Cortex of kidney (tissue), 1 donor: ENCODE measurements around the gene CYP2A13.
"Not testable (repeated sequence)": the region's sequence is repeated elsewhere in the genome, so short reads cannot be mapped to it uniquely, and the experiment has no call there.

Experiments used
- DNase-seq: peaks from one replicate; lab custom pipeline; 2025; lab: John Stamatoyannopoulos, UW

CYP2A13 gene, protein sequence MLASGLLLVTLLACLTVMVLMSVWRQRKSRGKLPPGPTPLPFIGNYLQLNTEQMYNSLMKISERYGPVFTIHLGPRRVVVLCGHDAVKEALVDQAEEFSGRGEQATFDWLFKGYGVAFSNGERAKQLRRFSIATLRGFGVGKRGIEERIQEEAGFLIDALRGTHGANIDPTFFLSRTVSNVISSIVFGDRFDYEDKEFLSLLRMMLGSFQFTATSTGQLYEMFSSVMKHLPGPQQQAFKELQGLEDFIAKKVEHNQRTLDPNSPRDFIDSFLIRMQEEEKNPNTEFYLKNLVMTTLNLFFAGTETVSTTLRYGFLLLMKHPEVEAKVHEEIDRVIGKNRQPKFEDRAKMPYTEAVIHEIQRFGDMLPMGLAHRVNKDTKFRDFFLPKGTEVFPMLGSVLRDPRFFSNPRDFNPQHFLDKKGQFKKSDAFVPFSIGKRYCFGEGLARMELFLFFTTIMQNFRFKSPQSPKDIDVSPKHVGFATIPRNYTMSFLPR

DNA sequence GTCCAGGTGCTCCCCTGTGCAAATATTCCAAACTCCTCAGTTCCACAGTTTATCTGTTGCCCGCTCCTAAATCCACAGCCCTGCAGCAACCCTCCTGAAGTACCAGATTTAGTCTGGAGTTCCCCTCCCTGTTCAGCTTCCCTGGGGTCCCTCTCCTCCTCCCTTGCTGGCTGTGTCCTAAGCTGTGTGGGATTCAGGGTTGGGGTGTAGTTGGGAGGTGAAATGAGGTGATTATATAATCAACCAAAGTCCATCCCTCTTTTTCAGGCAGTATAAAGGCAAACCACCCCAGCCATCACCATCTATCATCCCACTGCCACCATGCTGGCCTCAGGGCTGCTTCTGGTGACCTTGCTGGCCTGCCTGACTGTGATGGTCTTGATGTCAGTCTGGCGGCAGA, at the start of gene CYP2A13:
CYP2A13 (plus strand) TSS at position 301 of the 400 bp plus-strand sequence; CDS start at position 322, 21 bp downstream.
- DNase-seq = no peak

DNA sequence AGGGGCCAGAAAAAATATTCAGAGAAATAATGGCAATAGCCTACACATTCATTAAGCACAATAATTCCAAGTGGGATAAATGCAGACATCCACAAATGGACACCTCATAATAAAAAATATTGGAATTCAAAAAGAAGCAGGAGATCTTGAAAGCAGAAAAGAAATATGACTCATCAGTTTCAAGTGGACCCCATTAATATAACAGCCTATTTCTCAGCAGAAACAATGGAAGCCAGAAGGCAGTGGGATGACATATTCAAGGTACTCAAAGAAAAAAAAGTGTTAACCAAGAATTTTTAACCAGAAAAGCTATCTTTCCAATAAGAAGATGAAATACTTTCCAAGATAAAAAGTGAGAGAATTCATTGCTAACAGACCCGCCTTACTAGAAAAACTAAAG, 48.4 kb upstream of the CYP2A13 start:
- DNase-seq = no peak

DNA sequence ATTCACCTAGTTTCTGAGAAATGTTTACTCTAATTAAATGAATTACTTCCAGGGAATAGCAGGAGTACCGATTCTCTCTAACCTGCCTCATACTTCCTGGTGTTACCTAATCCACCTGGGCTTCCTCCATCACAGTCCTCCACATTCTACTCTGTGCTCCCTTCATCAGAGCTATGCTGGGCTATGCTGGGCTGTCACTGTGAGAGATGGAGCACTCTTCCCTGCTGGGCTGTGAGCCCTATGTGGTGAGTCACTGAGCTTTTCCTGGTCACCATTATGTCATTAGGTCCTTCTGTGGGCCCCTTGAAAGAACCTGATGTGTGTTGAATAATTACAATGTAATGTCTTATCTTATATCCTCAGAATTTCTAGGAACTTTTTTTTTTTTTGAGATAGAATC, 43.2 kb upstream of the CYP2A13 start:
- DNase-seq = not testable (repeated sequence)

DNA sequence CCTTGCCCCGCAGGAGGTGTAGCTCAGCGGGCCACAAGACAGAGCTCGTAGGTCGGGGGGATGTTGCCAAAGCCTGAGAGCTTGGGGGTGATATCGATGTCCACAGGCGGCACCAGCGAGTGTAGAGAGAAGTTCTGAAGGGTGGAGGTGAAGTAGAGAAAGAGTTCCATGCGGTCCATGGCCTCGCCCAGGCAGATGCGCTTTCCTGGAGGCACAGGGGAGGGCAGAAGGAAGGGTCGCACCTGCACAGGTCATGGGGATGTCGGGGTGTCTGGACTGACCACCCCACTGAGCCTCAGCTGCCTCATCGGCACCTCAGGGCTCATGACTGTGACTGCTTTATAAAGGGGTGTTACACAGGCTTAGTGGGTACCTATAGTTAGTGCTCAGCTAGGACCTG, 37.8 kb upstream of the CYP2A13 start:
- no peak for DNase-seq

DNA sequence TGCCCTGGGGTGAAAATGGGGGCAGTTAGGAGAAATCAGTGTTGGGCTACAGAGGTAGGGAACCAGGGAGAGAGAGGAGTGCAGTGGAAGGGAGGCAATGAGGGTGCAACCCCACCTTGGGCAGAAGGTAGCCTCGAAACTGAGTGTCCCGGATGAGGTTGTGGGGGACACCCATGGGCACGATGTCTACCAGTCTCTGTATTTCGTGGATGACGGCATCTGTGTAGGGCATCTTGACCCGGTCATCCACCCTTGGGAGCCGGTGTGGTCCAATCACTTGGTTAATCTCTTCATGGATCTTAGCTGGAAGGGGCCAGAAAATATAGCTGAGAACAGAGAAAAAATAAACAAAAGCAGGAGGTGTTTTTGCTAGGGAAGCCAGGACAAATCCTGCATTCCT, 36.1 kb upstream of the CYP2A13 start:
- not testable (repeated sequence) for DNase-seq

DNA sequence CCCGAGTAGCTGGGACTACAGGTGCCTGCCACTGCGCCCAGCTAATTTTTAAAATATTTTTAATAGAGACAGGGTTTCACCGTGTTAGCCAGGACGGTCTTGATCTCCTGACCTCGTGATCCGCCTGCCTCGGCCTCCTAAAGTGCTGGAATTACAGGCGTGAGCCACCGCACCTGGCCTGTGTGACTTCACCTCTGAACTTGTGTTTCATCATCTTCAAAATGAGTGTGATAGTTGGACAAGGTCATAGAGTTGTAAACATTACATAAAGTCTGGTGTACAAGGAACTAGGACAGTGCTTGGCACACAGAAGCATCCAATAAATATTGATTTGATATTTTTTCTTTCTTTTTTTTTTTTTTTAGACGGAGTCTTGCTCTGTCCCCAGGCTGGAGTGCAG, 34.9 kb upstream of the CYP2A13 start:
- not testable (repeated sequence) for DNase-seq

DNA sequence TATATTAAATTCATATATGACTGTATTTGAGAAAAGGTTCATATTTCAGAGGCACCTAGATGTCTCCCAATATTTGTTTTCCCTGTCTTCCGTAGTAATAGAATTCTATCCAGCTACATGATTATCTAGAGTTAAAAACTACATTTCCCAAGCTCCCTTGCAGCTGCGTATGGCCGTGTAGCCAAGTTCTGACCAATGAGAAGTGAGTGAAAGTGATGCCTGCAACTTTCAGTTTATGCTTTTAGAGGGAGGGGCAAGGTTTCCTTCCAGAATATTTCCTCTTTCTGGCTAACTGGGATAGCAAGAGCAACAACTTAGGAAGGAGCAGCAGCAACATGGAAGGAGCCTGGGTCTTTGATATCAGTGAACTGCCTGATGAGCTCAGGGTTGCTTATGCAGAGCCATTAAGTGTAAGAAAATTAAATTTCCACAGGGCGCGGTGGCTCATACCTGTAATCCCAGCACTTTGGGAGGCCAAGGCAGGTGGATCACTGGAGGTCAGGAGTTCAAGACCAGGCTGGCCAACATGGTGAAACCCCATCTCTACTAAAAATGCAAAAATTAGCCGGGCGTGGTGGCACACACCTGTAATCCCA, 23.2 kb upstream of the CYP2A13 start:
- no peak for DNase-seq

DNA sequence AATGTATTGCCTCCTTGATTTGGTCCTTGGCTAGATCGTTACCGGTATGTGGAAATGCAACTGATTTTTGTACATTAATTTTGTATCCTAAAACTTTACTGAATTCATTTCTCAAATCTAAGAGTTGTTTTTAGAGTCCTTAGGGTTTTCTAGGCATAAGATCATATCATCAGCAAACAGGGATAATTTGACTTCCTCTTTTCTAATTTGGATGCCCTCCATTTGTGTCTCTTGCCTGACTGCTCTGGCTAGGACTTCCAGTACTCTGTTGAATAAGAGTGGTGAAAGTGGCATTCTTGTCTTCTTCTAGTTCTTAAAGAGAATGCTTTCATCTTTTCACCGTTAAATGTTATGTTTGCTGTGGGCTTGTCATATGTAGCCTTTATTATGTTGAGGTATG, 12.0 kb upstream of the CYP2A13 start:
- DNase-seq = no peak

DNA sequence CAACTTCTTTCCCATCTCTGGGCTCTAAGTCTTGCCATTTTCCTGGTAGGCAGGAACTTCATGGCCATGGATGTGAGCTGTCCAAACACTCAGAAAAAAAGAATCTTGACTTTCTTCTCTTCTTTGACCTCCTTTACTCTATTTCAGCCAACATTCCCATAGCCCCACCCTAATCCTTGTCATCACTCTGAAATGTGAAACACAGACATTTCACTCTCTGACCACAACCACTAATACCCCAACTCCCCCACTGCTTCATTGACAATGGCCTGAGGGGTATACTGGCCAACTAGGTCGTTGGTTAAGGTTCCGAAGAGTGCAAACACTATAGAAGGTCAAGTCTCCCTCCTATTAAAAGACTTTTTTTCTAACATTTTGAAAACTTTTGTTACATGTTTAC, 4.7 kb upstream of the CYP2A13 start:
- no peak for DNase-seq

DNA sequence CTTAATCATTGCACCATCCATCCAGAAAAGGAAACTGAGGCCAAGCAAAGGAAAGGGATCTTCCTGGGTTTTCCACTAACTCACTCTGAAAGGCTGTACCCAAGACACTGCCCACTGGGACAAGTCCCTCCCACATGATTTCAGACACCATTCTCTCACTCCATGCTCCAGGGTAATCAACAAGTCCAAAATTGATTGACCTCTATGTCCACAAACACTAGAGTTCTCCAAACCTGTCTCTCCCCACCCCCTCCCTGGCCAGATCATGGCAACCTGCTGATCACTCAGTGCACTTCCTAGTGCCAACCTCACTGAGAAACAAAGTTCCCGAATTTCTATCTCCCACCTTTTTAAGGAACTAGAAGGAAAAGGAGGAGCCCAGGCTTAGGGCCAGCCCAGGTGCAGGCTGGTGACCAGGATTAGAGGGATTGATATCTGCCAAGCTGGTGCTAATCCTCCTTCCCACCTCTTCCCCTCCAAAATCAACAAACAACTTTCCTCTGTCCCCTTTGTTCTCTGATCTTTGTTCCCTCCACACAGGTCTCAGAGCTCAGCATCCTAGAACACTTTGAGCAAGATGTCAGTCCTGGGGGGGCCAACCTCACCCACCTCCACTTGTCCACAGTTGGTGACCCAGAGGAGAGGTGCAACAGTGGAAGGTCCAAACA, 2.4 kb upstream of the CYP2A13 start:
- DNase-seq = no peak

DNA sequence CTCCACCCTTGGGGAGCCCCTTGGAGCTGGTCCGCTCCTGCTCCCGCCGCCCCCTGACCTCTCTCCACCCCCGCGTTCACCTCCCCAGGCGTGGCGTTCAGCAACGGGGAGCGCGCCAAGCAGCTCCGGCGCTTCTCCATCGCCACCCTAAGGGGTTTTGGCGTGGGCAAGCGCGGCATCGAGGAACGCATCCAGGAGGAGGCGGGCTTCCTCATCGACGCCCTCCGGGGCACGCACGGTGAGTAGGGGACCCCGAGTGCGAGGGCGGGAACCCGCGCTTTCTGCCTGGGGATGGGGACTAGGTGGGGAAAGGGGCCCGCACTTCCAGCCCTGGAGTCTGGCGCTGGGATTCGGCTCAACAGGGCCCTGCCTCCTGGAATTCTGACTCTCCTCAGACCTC, 1.7 kb downstream of the CYP2A13 start:
- DNase-seq = no peak

DNA sequence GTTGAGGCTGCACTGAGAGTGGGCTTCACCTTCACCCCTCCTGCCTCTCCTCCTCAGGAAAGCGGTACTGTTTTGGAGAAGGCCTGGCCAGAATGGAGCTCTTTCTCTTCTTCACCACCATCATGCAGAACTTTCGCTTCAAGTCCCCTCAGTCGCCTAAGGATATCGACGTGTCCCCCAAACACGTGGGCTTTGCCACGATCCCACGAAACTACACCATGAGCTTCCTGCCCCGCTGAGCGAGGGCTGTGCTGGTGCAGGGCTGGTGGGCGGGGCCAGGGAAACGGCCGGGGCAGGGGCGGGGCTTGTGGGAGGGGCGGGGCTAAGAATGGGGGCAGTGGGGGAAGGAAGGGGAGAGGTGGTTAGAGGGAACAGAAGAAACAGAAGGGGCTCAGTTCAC, 7.5 kb downstream of the CYP2A13 start:
- no peak for DNase-seq

DNA sequence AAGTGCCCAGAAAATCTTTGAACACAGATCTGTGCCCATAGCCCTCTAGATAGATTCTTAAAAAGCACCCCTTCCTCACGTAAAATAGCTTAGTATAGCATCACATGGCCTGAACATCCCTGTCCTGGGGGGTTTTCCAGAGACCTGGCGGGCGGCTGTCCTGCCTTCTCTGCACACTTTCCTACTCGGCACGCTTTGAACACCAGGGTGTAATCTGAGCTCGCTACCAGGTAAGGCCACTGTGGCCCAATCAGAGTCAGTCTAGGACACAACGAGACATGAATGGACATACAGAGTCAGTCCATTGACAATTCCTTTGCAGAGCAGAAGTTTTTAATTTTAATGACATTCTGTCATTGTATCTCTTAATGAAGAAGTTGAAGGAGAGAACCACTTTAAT, 8.1 kb downstream of the CYP2A13 start:
- no peak for DNase-seq

DNA sequence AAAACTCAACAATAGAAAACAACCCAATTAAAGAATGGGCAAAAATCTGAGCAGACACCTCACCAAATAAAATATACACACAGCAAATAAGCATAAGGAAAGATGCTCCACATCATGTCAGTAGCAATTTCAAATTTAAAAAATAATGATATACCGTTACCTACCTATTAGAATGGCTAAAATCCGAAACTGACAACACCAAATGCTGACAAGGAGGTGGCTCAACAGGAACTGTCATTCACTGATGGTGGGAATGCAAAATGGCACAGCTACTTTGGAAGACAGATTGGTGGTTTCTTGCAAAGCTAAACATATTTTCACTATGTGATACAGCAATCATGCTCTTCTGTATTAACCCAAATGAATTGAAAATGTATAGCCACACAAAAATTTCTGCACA, 9.1 kb downstream of the CYP2A13 start:
- DNase-seq = no peak

DNA sequence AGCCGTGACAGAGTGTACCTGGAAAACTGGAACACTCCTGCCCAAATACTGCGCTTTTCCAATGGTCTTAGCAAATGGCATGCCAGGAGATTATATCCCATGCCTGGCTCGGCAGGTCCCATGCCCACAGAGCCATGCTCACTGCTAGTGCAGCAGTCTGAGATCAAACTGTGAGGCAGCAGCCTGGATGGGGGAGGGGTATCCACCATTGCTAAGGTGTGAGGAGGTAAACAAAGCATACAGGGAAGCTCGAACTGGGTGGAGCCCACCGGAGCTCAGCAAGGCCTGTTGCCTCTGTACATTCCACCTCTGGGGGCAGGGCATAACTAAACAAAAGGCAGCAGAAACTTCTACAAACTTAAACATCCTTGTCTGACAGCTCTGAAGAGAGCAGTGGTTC, 10.5 kb downstream of the CYP2A13 start:
- DNase-seq = no peak

DNA sequence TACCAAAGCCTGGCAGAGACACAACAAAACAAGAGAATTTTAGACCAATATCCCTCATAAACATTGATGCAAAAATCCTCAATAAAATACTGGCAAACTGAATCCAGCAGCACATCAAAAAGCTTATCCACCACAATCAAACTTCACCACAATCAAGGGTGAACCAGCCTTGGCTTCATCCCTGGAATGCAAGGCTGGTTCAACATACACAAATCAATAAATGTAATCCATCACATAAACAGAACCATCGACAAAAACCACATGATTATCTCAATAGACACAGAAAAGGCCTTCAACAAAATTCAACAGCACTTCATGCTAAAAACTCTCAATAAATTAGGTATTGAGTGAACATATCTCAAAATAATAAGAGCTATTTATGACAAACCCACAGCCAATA, 14.0 kb downstream of the CYP2A13 start:
- DNase-seq = not testable (repeated sequence)

DNA sequence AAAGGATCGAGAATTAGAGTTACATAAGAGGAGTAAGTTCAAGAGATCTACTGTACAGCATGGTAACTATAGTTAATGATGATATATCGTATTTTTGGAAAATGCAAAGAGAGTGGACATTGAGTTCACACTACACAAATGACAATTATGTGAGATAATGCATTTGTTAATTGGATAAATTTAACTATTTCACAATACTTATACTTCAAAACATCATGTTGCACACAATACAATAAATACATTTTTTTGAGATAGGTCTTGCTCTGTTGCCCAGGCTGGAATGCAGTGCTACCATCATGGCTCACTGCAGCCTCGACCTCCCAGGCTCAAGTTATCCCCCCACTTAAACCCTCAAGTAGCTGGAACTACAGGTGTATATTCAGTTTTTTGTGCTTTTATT, 17.9 kb downstream of the CYP2A13 start:
- DNase-seq = no peak

DNA sequence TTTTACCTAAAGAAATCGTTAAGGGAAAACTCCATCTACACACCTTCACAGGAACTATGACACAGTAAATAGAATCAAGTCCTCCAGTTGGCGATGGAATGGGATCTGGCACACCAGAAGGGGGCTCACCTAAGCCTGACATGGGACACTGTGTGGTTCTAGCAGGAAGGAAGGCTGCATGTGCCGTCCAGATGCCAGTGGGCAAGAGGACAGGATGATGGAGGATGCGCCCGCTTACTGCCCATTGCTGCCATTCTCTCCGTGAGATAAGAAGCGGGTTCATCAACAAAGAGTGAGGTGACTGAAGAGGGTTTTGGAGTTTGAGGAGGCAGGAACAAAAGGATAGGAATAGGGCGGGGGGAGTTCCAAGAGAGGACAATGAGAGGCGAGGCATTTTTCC, 23.0 kb downstream of the CYP2A13 start:
- DNase-seq = no peak

DNA sequence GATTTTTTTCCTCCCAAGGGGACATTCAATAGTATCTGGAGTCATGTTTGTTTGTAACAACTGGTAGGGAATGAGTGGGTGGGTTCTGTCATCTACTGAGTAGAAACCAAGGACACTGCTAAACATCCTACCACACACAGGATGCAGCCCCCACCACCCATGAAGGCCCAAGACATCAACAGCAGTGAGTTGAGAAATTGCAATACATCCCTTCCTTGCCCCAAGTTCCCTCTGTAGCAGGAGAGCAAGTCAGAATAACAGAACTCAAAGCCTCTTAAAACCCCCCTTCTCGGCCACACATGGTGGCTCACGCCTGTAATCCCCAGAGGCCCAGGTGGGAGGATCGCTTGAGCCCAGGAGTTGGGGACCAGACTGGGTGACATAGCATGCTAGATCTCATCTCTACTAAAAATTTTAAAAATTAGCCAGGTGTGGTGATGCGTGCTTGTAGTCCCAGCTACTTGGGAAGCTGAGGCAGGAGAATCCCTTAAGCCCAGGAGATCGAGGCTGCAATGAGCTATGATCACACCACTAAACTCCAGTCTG, 23.6 kb downstream of the CYP2A13 start:
- DNase-seq = no peak

DNA sequence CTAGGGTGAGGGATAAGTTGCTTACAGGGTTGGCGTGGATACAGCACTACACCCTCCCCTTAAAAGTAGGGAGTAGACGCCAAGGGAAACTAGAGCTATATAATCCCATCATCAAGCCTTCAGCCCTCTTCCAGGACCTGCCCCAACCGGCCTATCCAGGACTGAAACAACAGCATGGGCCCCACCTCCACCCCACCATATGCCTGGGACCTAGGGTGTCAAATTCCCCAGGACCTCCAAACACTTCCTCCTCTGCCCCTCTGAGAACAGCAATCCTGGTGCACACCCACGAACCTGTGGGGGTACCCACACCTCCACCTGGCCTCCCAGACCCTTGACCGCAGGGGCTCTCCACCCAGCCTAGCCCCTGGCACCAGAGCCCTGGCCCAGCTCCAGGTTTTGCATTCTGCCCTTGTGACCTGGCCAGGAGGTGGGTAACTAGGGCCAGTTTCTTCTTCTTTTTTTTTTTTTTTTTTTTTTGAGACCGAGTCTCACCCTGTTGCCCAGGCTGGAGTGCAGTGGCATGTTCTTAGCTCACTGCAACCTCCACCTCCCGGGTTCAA, 24.6 kb downstream of the CYP2A13 start:
- DNase-seq = no peak

DNA sequence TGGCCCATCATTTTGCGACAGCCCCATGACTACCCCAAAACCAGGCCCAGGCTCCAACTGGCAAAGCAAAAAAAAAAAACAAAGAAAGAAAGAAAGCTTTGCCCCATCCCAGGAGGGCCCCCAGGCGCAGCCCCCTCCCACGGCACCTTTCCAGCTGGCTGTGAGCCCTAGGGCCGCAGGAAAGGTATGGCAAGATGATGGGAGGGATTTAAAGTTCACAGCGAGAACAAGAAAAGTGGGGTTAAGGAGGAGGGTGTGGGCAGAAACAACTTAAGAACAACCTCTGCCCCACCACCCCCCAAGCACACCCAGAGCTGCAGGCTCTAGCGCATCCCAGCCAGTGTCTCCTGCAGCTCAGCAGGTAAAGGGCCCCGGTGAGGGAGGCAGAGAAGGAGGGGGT, 25.9 kb downstream of the CYP2A13 start, which contains the start of gene CYP2F1:
CYP2F1 (plus strand) TSS at position 301 of the 400 bp plus-strand sequence. CDS start 1,757 bp downstream, outside the sequence.
- no peak for DNase-seq

DNA sequence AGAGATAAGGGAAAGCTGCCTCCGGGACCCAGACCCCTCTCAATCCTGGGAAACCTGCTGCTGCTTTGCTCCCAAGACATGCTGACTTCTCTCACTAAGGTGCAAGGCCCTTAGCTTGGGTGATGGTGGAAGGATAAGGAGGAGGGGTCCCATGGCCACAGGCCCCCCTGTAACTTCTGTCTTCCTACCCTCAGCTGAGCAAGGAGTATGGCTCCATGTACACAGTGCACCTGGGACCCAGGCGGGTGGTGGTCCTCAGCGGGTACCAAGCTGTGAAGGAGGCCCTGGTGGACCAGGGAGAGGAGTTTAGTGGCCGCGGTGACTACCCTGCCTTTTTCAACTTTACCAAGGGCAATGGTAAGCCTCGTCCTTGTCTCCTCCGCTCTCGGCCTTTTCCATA, 28.0 kb downstream of the CYP2A13 start:
- no peak for DNase-seq
